Right lobe of liver (tissue), 4 donors: ENCODE data around the gene RCAN2.

Experiments
- POLR2A ChIP-seq: fragments of 450-650 bp; IDR thresholded peaks from one replicate; pipeline ENCODE4 v1.6.1; 2017; ENCODE audit warnings: antibody characterized with exemption, mild to moderate bottlenecking
- TF ChIP-seq, protein P1 (sequence below), 4 donors: fragments of 200-600 bp in 3 of 4; fragments of 450-650 bp in 1 of 4; IDR thresholded peaks; one replicate each; pipeline versions ENCODE4 v1.5.1 to v1.8.0; 2016 to 2022; ENCODE audit warnings: antibody characterized with exemption in 4 of 4, mild to moderate bottlenecking in 2 of 4
- donor health status: DM: no; HTN: no; CAD: no.
- donor health status: DM: no; HTN: no; CAD: no.
- donor health status: DM: no; HTN: yes; CAD: no.

DNA sequence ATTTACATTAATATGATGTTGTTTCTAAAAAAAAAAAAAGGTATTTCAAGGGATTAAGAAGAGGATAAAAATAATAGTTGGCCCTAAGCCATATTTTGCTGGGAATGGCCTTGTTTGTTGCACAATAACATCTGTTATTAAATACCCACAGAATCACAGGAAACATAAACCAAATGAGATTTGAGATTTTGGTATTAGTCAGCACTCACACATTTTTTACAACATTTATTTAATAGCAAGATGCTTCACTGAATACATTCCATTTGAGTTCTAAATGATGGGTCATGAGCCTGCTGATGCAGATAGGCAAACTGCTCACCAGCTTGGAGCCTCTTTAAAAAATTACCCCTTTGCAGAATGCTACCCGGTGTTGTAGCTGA, 227.6 kb downstream of the RCAN2 start:
- no peak for TF ChIP-seq POLR2A
- TF ChIP-seq, protein P1, sequence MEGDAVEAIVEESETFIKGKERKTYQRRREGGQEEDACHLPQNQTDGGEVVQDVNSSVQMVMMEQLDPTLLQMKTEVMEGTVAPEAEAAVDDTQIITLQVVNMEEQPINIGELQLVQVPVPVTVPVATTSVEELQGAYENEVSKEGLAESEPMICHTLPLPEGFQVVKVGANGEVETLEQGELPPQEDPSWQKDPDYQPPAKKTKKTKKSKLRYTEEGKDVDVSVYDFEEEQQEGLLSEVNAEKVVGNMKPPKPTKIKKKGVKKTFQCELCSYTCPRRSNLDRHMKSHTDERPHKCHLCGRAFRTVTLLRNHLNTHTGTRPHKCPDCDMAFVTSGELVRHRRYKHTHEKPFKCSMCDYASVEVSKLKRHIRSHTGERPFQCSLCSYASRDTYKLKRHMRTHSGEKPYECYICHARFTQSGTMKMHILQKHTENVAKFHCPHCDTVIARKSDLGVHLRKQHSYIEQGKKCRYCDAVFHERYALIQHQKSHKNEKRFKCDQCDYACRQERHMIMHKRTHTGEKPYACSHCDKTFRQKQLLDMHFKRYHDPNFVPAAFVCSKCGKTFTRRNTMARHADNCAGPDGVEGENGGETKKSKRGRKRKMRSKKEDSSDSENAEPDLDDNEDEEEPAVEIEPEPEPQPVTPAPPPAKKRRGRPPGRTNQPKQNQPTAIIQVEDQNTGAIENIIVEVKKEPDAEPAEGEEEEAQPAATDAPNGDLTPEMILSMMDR (IDR thresholded peaks at IDR 0.05), result no peak
